ENCODE measurements around the gene UBIAD1. TPM values are rescaled to one million over a fixed set of nuclear protein-coding genes. Genes with fewer than 3 reads are reported as not detected.
"Not testable (repeated sequence)": the region's sequence is repeated elsewhere in the genome, so short reads cannot be mapped to it uniquely, and the experiment has no call there.

Gene UBIAD1
- total RNA-seq, 1 donor from 2014 or later, result 9.6 TPM

DNA sequence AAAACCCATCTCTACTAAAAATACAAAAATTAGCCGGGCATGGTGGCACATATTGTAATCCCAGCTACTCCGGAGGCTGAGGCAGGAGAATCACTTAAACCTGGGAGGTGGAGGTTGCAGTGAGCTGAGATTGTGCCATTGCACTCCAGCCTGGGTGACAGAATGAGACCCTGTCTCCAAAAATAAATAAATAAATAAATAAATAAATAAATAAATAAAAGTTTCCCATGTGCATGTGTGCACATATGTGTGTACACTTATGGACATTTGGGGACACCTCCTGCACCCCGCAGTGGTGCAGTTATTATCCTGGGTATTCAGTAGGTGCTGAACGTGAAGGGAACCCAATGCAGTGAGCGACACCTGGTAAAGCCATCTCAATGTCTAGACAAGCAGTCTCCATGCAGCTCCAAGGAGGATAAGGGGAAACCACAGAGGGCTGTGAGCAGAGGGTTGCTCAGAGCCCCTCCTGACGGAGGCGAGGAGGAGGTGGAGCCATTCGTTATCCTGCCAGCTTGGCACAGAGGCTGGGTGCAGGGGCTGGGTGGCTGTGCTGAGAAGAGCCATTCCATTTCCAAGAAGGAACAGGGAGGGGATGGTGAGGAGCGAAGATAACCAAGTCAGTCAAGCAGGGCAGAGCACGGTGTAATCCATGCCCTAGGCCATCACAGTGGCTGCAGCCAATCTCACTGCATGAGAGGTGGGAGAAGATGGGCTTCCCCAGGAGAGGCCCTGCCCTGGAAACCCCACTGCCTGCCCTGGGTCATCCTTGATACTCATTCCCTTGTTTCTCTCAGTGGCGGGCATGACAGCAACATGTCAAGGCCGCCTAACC lies 25.6 kb downstream of the UBIAD1 start:
- no peak for DNase-seq
- H3K27me3 ChIP-seq (ENCODE audit: low read depth), result no peaks in the 10 kb centered on the region
- H3K27ac ChIP-seq (replicated peaks), result no peak overlapping the region
- TF ChIP-seq, protein P1, sequence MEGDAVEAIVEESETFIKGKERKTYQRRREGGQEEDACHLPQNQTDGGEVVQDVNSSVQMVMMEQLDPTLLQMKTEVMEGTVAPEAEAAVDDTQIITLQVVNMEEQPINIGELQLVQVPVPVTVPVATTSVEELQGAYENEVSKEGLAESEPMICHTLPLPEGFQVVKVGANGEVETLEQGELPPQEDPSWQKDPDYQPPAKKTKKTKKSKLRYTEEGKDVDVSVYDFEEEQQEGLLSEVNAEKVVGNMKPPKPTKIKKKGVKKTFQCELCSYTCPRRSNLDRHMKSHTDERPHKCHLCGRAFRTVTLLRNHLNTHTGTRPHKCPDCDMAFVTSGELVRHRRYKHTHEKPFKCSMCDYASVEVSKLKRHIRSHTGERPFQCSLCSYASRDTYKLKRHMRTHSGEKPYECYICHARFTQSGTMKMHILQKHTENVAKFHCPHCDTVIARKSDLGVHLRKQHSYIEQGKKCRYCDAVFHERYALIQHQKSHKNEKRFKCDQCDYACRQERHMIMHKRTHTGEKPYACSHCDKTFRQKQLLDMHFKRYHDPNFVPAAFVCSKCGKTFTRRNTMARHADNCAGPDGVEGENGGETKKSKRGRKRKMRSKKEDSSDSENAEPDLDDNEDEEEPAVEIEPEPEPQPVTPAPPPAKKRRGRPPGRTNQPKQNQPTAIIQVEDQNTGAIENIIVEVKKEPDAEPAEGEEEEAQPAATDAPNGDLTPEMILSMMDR (IDR thresholded peaks at IDR 0.05; ENCODE audit: borderline replicate concordance), result no peak
- H3K4me3 ChIP-seq, result no peak overlapping the region
- no peaks in the 10 kb centered on the region for H3K9me3 ChIP-seq (replicated peaks)
- H3K36me3 ChIP-seq, result peaks cover 24% of the 10 kb centered on the region
- intact Hi-C loops (cut with micrococcal nuclease), result no loop called here
- H3K4me1 ChIP-seq, result no peaks in the 10 kb centered on the region

DNA sequence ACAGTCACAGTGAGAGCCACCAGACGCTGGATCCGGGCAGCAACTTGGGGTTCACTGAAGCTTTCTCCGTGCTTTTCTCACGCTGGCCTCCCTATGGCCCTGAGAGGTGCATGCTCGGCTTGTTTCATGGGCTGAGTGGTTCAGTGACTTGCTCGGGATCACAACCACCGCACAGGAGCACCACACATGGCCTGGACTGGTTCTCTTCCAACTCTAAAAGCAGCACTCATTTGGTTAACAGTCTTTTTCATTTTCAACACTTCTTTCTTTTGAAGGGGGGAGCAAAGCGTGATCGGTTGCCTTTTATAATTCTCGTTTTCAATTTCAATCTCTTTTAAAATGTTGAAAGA lies 26.2 kb downstream of the UBIAD1 start:
- TF ChIP-seq, protein P1 (IDR thresholded peaks at IDR 0.05; ENCODE audit: borderline replicate concordance), result no peak
- Histone ChIP-seq H3K27me3 (ENCODE audit: low read depth) (no peaks in the 10 kb centered on the region), H3K4me3 (no peak overlapping the region), H3K4me1 (no peaks in the 10 kb centered on the region), H3K36me3 (peaks cover 23% of the 10 kb centered on the region), H3K27ac (replicated peaks) (no peak overlapping the region), H3K9me3 (replicated peaks) (no peaks in the 10 kb centered on the region)
- DNase-seq, result no peak
- intact Hi-C loops (cut with micrococcal nuclease), result no loop called here

DNA sequence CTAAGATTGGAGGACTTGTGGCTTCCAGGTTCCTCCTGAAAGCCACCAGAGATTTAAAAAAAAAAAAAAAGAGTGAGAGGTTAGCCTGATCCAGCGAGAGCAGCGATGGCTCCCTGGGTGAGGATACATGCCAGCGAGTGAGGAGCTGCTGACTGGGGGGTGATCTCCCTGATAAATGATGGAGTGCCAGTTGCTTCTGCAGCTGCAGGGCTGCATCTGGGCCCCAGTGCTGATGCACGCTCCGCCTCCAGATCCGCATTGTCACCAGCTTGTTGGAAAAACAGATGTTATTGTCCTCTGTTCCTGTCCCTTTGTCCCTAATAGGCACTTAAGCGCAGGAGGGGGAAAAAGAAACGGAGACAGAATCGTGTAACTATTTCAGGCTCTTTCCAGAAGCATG lies 28.6 kb downstream of the UBIAD1 start:
- Histone ChIP-seq H3K4me1 (no peaks in the 10 kb centered on the region), H3K9me3 (replicated peaks) (no peaks in the 10 kb centered on the region), H3K4me3 (no peak overlapping the region), H3K27me3 (ENCODE audit: low read depth) (no peaks in the 10 kb centered on the region), H3K27ac (replicated peaks) (no peak overlapping the region), H3K36me3 (no peaks in the 10 kb centered on the region)
- intact Hi-C loops (cut with micrococcal nuclease), result no loop called here
- DNase-seq, result no peak
- TF ChIP-seq, protein P1 (IDR thresholded peaks at IDR 0.05; ENCODE audit: borderline replicate concordance), result no peak

DNA sequence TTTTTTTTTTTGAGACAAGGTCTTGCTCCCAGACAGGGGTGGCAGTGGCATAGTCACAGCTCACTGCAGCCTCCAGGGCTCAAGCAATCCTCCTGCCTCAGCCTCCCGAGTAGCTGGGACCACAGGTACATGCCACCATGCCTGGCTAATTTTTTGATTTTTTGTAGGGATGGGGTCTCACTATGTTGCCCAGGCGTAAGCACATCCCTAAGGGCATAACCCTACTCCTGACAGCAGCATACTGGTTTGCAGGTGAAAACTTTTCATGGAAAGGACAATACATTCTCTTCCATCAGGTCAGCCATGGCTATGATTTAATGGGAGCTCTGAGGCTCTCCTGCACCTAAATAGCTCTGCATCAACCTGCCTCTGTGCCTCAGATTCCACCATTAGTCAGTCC lies 29.4 kb downstream of the UBIAD1 start:
- H3K4me3 ChIP-seq, result no peak overlapping the region
- no peaks in the 10 kb centered on the region for H3K36me3 ChIP-seq
- TF ChIP-seq, protein P1 (IDR thresholded peaks at IDR 0.05; ENCODE audit: borderline replicate concordance), result no peak
- DNase-seq, result no peak
- intact Hi-C loops (cut with micrococcal nuclease), result no loop called here
- H3K9me3 ChIP-seq (replicated peaks), result no peaks in the 10 kb centered on the region
- H3K4me1 ChIP-seq, result no peaks in the 10 kb centered on the region
- H3K27me3 ChIP-seq (ENCODE audit: low read depth), result no peaks in the 10 kb centered on the region
- no peak overlapping the region for H3K27ac ChIP-seq (replicated peaks)

DNA sequence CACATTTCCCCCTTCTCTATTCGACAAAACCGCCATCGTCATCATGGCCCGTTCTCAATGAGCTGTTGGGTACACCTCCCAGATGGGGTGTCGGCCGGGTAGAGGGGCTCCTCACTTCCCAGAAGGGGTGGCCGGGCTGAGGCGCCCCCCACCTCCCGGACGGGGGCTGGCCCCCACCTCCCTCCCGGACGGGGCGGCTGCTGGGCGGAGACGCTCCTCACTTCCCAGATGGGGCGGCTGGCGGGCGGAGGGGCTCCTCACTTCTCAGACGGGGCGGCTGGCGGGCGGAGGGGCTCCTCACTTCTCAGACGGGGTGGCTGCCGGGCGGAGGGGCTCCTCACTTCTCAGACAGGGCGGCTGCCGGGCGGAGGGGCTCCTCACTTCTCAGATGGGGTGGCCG lies 32.5 kb downstream of the UBIAD1 start:
- H3K27ac ChIP-seq (replicated peaks); H3K27me3 ChIP-seq (ENCODE audit: low read depth); H3K9me3 ChIP-seq (replicated peaks); intact Hi-C loops (cut with micrococcal nuclease); H3K4me1 ChIP-seq; H3K36me3 ChIP-seq; H3K4me3 ChIP-seq; DNase-seq: not testable (repeated sequence)

DNA sequence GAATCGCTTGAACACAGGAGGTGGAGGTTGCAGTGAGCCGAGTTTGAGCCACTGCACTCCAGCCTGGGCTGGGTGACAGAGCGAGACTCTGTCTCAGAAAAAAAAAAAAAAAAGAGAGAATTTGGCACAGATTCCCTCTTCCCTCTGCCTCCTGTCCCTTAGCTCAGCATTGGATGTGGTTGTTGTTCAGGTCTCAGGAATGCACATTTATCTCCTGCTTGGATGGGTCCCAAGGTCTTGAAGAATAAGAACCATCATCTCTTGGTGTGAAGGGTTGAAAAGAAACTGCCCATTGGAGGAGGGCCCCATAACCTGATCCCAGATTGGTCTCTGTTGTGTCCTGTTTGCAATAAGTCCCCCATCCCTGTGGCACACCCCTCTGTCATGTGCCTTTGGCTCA lies 34.9 kb downstream of the UBIAD1 start:
- Histone ChIP-seq H3K4me3 (no peak overlapping the region), H3K27me3 (ENCODE audit: low read depth) (peaks cover 7% of the 10 kb centered on the region), H3K27ac (replicated peaks) (no peak overlapping the region), H3K36me3 (no peaks in the 10 kb centered on the region), H3K9me3 (replicated peaks) (no peaks in the 10 kb centered on the region), H3K4me1 (no peaks in the 10 kb centered on the region)
- TF ChIP-seq, protein P1 (IDR thresholded peaks at IDR 0.05; ENCODE audit: borderline replicate concordance), result no peak
- intact Hi-C loops (cut with micrococcal nuclease), result no loop called here
- no peak for DNase-seq

All from left ventricle myocardium inferior (tissue), 1 donor.